HG03442 (cell line): ENCODE data around the gene DTNBP1.
"Not testable (repeated sequence)": the region's sequence is repeated elsewhere in the genome, so short reads cannot be mapped to it uniquely, and the experiment has no call there.

Source experiments
- ATAC-seq: cut with Tn5 transposase; IDR thresholded peaks from one replicate; pipeline ENCODE4 v1.9.1; 2021; ENCODE audit warnings: mild to moderate bottlenecking, moderate library complexity; ENCODE audit not compliant: unreplicated experiment

DTNBP1 gene

GRCh38 chr6:15672291-15672690, 9.5 kb upstream of the DTNBP1 start:
- no peak for ATAC-seq

- no peak for ATAC-seq
Measured at GRCh38 chr6:15668918-15669317, 6.1 kb upstream of the DTNBP1 start.

- ATAC-seq = not testable (repeated sequence)
Measured at GRCh38 chr6:15666896-15667295, 4.1 kb upstream of the DTNBP1 start.

- ATAC-seq = no peak
Measured at GRCh38 chr6:15665237-15665636, 2.4 kb upstream of the DTNBP1 start.

GRCh38 chr6:15663130-15663871, 473 bp upstream of the DTNBP1 start:
- no peak for ATAC-seq

- no peak for ATAC-seq
Measured at GRCh38 chr6:15661853-15662325, 939 bp downstream of the DTNBP1 start.

GRCh38 chr6:15659181-15659580, 3.6 kb downstream of the DTNBP1 start:
- no peak for ATAC-seq

GRCh38 chr6:15658181-15658744, 4.6 kb downstream of the DTNBP1 start:
- no peak for ATAC-seq

- no peak for ATAC-seq
Measured at GRCh38 chr6:15657290-15657689, 5.5 kb downstream of the DTNBP1 start.

- ATAC-seq = no peak
Measured at GRCh38 chr6:15656145-15656544, 6.7 kb downstream of the DTNBP1 start.

- ATAC-seq = no peak
Measured at GRCh38 chr6:15654250-15654649, 8.6 kb downstream of the DTNBP1 start.

GRCh38 chr6:15653581-15653980, 9.2 kb downstream of the DTNBP1 start:
- peak; percentile 48 for ATAC-seq

- ATAC-seq = not testable (repeated sequence)
Measured at GRCh38 chr6:15650004-15650559, 12.7 kb downstream of the DTNBP1 start.

GRCh38 chr6:15644904-15645303, 17.9 kb downstream of the DTNBP1 start:
- no peak for ATAC-seq

- no peak for ATAC-seq
Measured at GRCh38 chr6:15643542-15643941, 19.3 kb downstream of the DTNBP1 start.

GRCh38 chr6:15642276-15642675, 20.6 kb downstream of the DTNBP1 start:
- ATAC-seq = no peak

GRCh38 chr6:15638373-15638772, 24.5 kb downstream of the DTNBP1 start:
- no peak for ATAC-seq

- no peak for ATAC-seq
Measured at GRCh38 chr6:15631432-15631831, 31.4 kb downstream of the DTNBP1 start.

GRCh38 chr6:15630202-15630601, 32.6 kb downstream of the DTNBP1 start:
- ATAC-seq = no peak

- no peak for ATAC-seq
Measured at GRCh38 chr6:15629487-15629886, 33.3 kb downstream of the DTNBP1 start.

GRCh38 chr6:15628499-15629131, 34.2 kb downstream of the DTNBP1 start:
- ATAC-seq = peak; percentile 65

GRCh38 chr6:15627821-15628220, 35.0 kb downstream of the DTNBP1 start:
- no peak for ATAC-seq
